ENCODE measurements around the gene TNFAIP8. TPM values are rescaled to one million over a fixed set of nuclear protein-coding genes. Genes with fewer than 3 reads are reported as not detected.

TNFAIP8 gene
- total RNA-seq, 1 experiment from 2014 or later: 7.3 TPM

GRCh38 chr5:119313658-119314605, 41.9 kb upstream of the TNFAIP8 start:
- no peak overlapping the region for H2BK120ac ChIP-seq (ENCODE audit: low read depth, low read length, poor library complexity, severe bottlenecking)
- H4K20me1 ChIP-seq (ENCODE audit: control insufficient read depth, insufficient read depth, insufficient read length): no peaks in the 10 kb centered on the region
- H3K23me2 ChIP-seq (ENCODE audit: insufficient read length, low read depth, low read length, poor library complexity, severe bottlenecking): no peaks in the 10 kb centered on the region
- H3T11ph ChIP-seq (ENCODE audit: low read length): no peak overlapping the region
- no peaks in the 10 kb centered on the region for H3K79me2 ChIP-seq (ENCODE audit: insufficient read depth, low read length)
- no peak overlapping the region for H3K23ac ChIP-seq (ENCODE audit: insufficient read length, low read depth, low read length)
- Mint-ChIP-seq H3K36me3 (ENCODE audit: insufficient read depth in 1 of 3, low read depth in 3 of 3) (peaks cover 0 to 6% (median 3%) of the 10 kb centered on the region in 3 experiments; a peak in 4 of 7 replicates), H3K4me1 (peaks cover 2 to 10% of the 10 kb centered on the region in 2 experiments; a peak in 1 of 4 replicates), H3K27me3 (ENCODE audit: low read depth) (no peaks in the 10 kb centered on the region), H3K4me3 (no peak overlapping the region), H3K27ac (no peak overlapping the region), H3K9me3 (no peaks in the 10 kb centered on the region)
- H2AFZ ChIP-seq (ENCODE audit: low read length): no peak overlapping the region
- H4K8ac ChIP-seq (replicated peaks; ENCODE audit: insufficient read length, low read depth, low read length): no peak overlapping the region
- H3K27ac ChIP-seq (ENCODE audit: insufficient read length, low read depth, low read length): no peak overlapping the region
- H3K4me2 ChIP-seq (ENCODE audit: insufficient read depth, insufficient read length, low read length): no peak overlapping the region
- no peak overlapping the region for H2AK5ac ChIP-seq (ENCODE audit: insufficient read length, low read length)
- H4K91ac ChIP-seq (ENCODE audit: insufficient read length, low read depth, low read length): no peak overlapping the region
- WGBS (ENCODE audit: extremely low coverage, insufficient read length, low lambda C conversion rate): no CpG with 5 or more reads among the region's 5 CpGs
- no peak overlapping the region for H3K4ac ChIP-seq (ENCODE audit: low read depth, low read length)
- no peak for TF ChIP-seq CTCF (conservative IDR thresholded peaks at IDR 0.05)
- H2BK12ac ChIP-seq (ENCODE audit: insufficient read length, low read depth, low read length): no peak overlapping the region
- no peak for DNase-seq
- no peak overlapping the region for H3K18ac ChIP-seq (ENCODE audit: insufficient read length, low read depth, low read length)
- H3K27me3 ChIP-seq (ENCODE audit: insufficient read depth, low read length): no peaks in the 10 kb centered on the region
- H3K14ac ChIP-seq (ENCODE audit: insufficient read depth, low read length): no peak overlapping the region
- no peak overlapping the region for H3K56ac ChIP-seq (ENCODE audit: insufficient read length, low read depth, low read length)
- H3K4me1 ChIP-seq (ENCODE audit: insufficient read depth, low read length): no peaks in the 10 kb centered on the region
- no peak overlapping the region for H4K5ac ChIP-seq (ENCODE audit: insufficient read length, low read depth, low read length)
- H2BK20ac ChIP-seq (ENCODE audit: low read depth, low read length, poor library complexity, severe bottlenecking): no peak overlapping the region
- no peaks in the 10 kb centered on the region for H3K9me3 ChIP-seq (ENCODE audit: control insufficient read depth, low read depth, low read length)
- no peak overlapping the region for H3K9ac ChIP-seq (ENCODE audit: extremely low read depth, insufficient read length, low read length)
- no peak overlapping the region for H2BK15ac ChIP-seq (ENCODE audit: low read depth, low read length)
- no peaks in the 10 kb centered on the region for H3K79me1 ChIP-seq (ENCODE audit: insufficient read depth, low read depth, low read length, poor library complexity, severe bottlenecking)
- no peak overlapping the region for H2BK5ac ChIP-seq (ENCODE audit: insufficient read length, low read length)

All from H9 (cell line).